ENCODE measurements around the gene FAM227B. TPM values are rescaled to one million over a fixed set of nuclear protein-coding genes. Genes with fewer than 3 reads are reported as not detected.

The FAM227B gene
- total RNA-seq, 4 donors from 2014 or later, result 6.1 to 24.1 (median 12.5) TPM

- peak overlapping the region; percentile 40 to 79 (median 68) for H3K27ac ChIP-seq
Measured at GRCh38 chr15:49438962-49439631, 181.5 kb downstream of the FAM227B start.

GRCh38 chr15:49436751-49437150 lies 183.9 kb downstream of the FAM227B start:
- 31 to 35% methylated on average over 2 of the region's 2 CpGs for WGBS, 2 donors (ENCODE audit: low coverage in 1 of 2)
- Histone ChIP-seq H3K27me3 (no peaks in the 10 kb centered on the region), H3K4me3 (no peak overlapping the region), H3K27ac (peak overlapping the region; percentile 49 to 70 (median 62)), H3K4me1 (peaks cover 7 to 100% (median 12%) of the 10 kb centered on the region in 3 donors), H3K9me3 (no peaks in the 10 kb centered on the region), H3K36me3 (no peaks in the 10 kb centered on the region)
- no peak for TF ChIP-seq POLR2AphosphoS5 (IDR thresholded peaks at IDR 0.05)
- TF ChIP-seq POLR2A (IDR thresholded peaks at IDR 0.05), result no peak
- TF ChIP-seq EP300 (IDR thresholded peaks at IDR 0.05), result no peak
- no peak for TF ChIP-seq CTCF (IDR thresholded peaks at IDR 0.05)
- ATAC-seq, result no peak

More at GRCh38 chr15:49438962-49439631, 181.5 kb downstream of the FAM227B start:
- H3K9me3 ChIP-seq, result no peaks in the 10 kb centered on the region
- H3K4me1 ChIP-seq, result peaks cover 7 to 91% (median 8%) of the 10 kb centered on the region in 3 donors
- H3K27me3 ChIP-seq, result no peaks in the 10 kb centered on the region
- 6 to 12% methylated on average over 5 to 6 of the region's 6 CpGs for WGBS, 2 donors (ENCODE audit: low coverage in 1 of 2)
- H3K36me3 ChIP-seq, result no peaks in the 10 kb centered on the region
- TF ChIP-seq CTCF (IDR thresholded peaks at IDR 0.05) (no peak), POLR2A (IDR thresholded peaks at IDR 0.05) (no peak), EP300 (IDR thresholded peaks at IDR 0.05) (no peak), POLR2AphosphoS5 (IDR thresholded peaks at IDR 0.05) (no peak)
- peak; percentile 34 for ATAC-seq
- peak overlapping the region in 1 of 2 donors; percentile 9 for H3K4me3 ChIP-seq

- no peak for ATAC-seq
- no peaks in the 10 kb centered on the region for H3K36me3 ChIP-seq
- no peaks in the 10 kb centered on the region for H3K9me3 ChIP-seq
- no peaks in the 10 kb centered on the region for H3K27me3 ChIP-seq
- TF ChIP-seq POLR2A (IDR thresholded peaks at IDR 0.05) (no peak), POLR2AphosphoS5 (IDR thresholded peaks at IDR 0.05) (no peak), EP300 (IDR thresholded peaks at IDR 0.05) (no peak), CTCF (IDR thresholded peaks at IDR 0.05) (no peak)
- 57 to 83% methylated on average over 1 of the region's 1 CpG for WGBS, 2 donors (ENCODE audit: low coverage in 1 of 2)
- H3K4me1 ChIP-seq, result peaks cover 7 to 86% (median 12%) of the 10 kb centered on the region in 3 donors
- peak overlapping the region; percentile 39 to 70 (median 57) for H3K27ac ChIP-seq
- H3K4me3 ChIP-seq, result no peak overlapping the region
Measured at GRCh38 chr15:49435174-49435573, 185.4 kb downstream of the FAM227B start.

GRCh38 chr15:49430046-49430445 lies 190.6 kb downstream of the FAM227B start:
- no peak for ATAC-seq
- Histone ChIP-seq H3K27me3 (no peaks in the 10 kb centered on the region), H3K36me3 (no peaks in the 10 kb centered on the region), H3K9me3 (no peaks in the 10 kb centered on the region), H3K4me3 (no peak overlapping the region), H3K4me1 (peaks cover 0 to 54% (median 5%) of the 10 kb centered on the region in 3 donors), H3K27ac (peak overlapping the region; percentile 59 to 78 (median 73))
- WGBS, 2 donors (ENCODE audit: low coverage in 1 of 2), result no CpG with 5 or more reads among the region's 1 CpG
- TF ChIP-seq EP300 (IDR thresholded peaks at IDR 0.05) (no peak), POLR2AphosphoS5 (IDR thresholded peaks at IDR 0.05) (no peak), POLR2A (IDR thresholded peaks at IDR 0.05) (no peak), CTCF (IDR thresholded peaks at IDR 0.05) (no peak)
